ENCODE results near the gene KRIT1. TPM values are rescaled to one million over a fixed set of nuclear protein-coding genes. Genes with fewer than 3 reads are reported as not detected.

KRIT1 gene
- total and polyA plus RNA-seq, 2 experiments from 2014 or later = 25.3 to 50.6 TPM

GRCh38 chr7:92149736-92150239 lies 95.9 kb downstream of the KRIT1 start:
- Histone ChIP-seq H2AFZ (no peak overlapping the region), H3K9me3 (ENCODE audit: low read depth) (no peaks in the 10 kb centered on the region), H3K79me2 (no peaks in the 10 kb centered on the region), H3K9me2 (replicated peaks; ENCODE audit: insufficient read depth) (no peaks in the 10 kb centered on the region), H3K27me3 (no peaks in the 10 kb centered on the region), H3K4me3 (no peak overlapping the region), H3K4me1 (ENCODE audit: insufficient read depth) (no peaks in the 10 kb centered on the region), H4K20me1 (ENCODE audit: insufficient read depth, poor library complexity, severe bottlenecking) (no peaks in the 10 kb centered on the region), H3K4me2 (no peak overlapping the region), H3K27ac (no peak overlapping the region), H3K36me3 (replicated peaks; ENCODE audit: insufficient read depth, low read depth) (no peaks in the 10 kb centered on the region)
- no peak for DNase-seq (ENCODE audit: low spot score)
- no peak for TF ChIP-seq CTCF (IDR thresholded peaks at IDR 0.05; ENCODE audit: poor library complexity)
- no peak for TF ChIP-seq EZH2phosphoT487 (IDR thresholded peaks at IDR 0.05; ENCODE audit: low read depth, severe bottlenecking, unreplicated experiment)
- TF ChIP-seq EZH2 (IDR thresholded peaks at IDR 0.05; ENCODE audit: borderline replicate concordance) = no peak
- WGBS (ENCODE audit: low lambda C conversion rate, missing lambda C conversion rate) = 97% methylated on average over 5 of the region's 5 CpGs

Small RNA genes lying within 50 kb of the gene (microRNA-seq; reads per million reads assigned to microRNA genes)
- not detected for gene MIR1285-1

Small RNA genes lying within 50 kb of the gene (small RNA-seq; reads per million reads assigned to genes)
- gene MIR1285-1 = not detected
- gene RF00019 = not detected

Other genes with a start within 250 kb of the KRIT1 start
- 414 and 425 TPM in 2 replicates for gene CYP51A1, start 111.4 kb downstream of the KRIT1 start, total RNA-seq
- gene CYP51A1, start 111.4 kb downstream of the KRIT1 start, polyA plus RNA-seq = 155 and 200 TPM in 2 replicates
- 0.08 and 0.77 TPM in 2 replicates for gene LRRD1, start 66.8 kb downstream of the KRIT1 start, total RNA-seq
- gene LRRD1, start 66.8 kb downstream of the KRIT1 start, polyA plus RNA-seq = not detected in 2 replicates
- gene ANKIB1, start 60 bp upstream of the KRIT1 start, total RNA-seq = 35.3 and 36.8 TPM in 2 replicates
- gene ANKIB1, start 60 bp upstream of the KRIT1 start, polyA plus RNA-seq = 8.8 and 12.5 TPM in 2 replicates
- 27.5 and 33.2 TPM in 2 replicates for gene GATAD1, start 201.6 kb upstream of the KRIT1 start, total RNA-seq
- 25.3 and 28.7 TPM in 2 replicates for gene GATAD1, start 201.6 kb upstream of the KRIT1 start, polyA plus RNA-seq
- gene ERVW-1, start 232.0 kb upstream of the KRIT1 start, total RNA-seq = 0.37 TPM in 1 of 2 replicates, not detected in the other
- gene ERVW-1, start 232.0 kb upstream of the KRIT1 start, polyA plus RNA-seq = 0.23 TPM in 1 of 2 replicates, not detected in the other